GM21528 (cell line): ENCODE measurements around the gene APOBEC3H.

Experiments
- ATAC-seq: cut with Tn5 transposase; IDR thresholded peaks from one replicate; pipeline ENCODE4 v1.9.1; 2021; ENCODE audit warnings: mild to moderate bottlenecking, moderate library complexity; ENCODE audit not compliant: unreplicated experiment, low FRiP score

The APOBEC3H gene

DNA sequence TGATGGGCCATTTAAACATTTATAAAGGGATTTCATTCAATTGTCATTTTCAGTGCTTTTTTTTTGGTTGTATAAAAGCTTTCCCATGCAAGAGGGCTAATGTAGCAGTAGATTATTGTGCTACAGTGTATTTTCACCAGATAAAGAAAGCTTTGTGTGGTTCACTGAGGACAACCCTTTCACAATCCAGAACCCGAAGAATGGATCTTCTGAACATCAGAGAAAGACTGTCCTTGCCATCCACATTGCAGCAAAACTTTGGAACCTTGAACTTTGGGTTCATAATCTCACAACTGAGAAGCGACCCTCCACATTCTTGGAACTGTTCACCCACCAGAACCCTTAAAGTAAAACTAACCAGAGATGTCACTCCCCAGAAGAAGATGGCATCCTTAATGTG is 9.3 kb downstream of the APOBEC3H start:
- ATAC-seq: no peak

DNA sequence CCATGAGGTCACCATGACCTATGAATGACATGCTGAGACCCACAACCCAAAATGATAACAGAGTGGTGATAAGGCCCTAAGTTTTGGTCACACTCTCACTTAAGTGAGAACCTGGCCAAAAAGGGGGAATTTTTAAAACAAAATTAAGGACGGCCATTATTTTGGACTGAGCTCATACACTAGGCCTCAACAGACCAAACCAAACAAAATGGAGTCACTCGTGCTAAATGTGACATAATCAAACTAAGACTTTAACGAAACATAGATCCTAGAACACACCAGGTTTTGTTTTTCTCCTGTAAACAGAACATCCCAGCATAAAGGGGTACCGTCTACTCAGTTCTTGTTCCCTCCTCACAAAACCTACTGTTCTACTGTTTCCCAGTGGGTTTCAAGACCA is 11.4 kb downstream of the APOBEC3H start:
- ATAC-seq: no peak

DNA sequence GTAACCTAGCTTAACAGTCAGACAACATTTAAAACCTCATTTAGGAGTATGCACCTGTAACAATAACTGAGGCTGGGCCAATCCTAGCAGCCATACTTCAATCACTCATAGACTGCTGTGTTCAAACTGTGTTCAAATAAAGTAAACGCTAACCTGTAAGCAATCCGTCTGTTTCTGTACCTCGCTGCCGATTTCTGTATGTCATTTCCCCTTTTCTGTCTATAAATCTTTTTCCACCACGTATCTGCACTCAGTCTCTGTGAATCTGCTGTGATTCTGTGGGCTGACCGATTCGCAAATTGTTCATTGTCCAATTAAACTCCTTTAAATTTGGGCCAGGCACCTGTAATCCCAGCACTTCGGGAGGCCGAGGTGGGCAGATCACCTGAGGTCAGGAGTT is 12.3 kb downstream of the APOBEC3H start:
- no peak for ATAC-seq

DNA sequence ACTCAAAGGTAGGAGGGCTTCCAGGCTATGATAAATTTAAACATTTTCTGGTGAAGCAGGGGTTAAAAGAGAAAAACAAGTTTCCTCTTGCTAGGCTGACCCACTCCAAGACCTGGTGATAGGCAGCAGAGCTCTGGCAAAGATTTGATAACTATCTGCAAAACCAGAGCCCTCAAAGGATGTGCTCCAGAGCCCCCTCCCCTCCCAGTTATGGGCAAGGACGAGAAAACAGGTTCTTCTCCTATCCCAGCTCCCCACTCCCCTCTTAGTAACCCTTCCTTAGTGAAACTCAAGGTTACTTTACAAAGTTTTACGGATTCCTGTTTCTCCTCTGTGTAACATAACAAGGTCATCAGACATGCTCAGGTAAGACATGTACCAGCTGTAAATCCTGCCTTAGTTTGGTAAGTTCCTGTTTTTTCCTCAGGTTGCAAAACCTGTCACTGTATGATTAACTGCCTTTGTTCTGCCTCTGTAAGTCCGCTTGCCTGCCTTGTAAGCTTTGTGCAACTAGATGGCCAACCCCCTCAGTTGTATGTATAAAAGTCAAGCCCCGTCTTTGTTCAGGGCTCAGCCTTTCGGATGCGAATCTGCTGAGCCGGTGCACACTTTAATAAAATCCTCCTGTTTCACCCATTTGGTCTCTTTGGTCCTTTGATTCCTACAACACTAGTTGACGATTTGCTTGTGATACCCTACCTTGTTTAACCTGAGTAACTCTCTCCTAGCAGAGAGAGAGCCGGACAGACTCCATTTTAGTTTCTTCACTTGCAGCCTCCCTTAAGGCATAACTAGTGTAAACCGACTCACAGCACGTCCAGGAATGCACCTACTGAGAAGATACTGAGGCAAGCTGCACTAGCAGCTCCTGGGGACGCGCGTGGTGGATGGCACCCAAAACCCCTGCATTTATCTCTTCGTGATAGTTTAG is 13.9 kb downstream of the APOBEC3H start:
- ATAC-seq: no peak

DNA sequence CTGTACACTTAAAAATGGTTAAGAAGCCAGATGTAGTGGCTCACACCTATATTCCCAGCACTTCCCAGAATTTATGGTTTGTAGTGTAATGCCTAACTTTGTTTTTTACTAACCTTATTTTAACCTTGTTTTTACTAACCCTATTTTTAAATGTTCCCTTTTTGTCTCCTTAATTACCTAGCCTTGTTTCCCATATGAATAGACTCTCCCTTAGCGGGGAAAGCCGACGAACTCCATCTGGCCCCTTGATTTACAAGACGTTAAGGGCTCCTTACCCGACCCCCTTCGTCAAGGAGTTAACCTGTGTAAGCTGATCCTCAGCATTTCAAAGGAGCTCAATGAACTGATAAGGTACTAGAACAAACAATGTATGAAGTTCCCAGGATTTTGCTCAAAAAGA is 17.1 kb downstream of the APOBEC3H start:
- ATAC-seq: no peak

DNA sequence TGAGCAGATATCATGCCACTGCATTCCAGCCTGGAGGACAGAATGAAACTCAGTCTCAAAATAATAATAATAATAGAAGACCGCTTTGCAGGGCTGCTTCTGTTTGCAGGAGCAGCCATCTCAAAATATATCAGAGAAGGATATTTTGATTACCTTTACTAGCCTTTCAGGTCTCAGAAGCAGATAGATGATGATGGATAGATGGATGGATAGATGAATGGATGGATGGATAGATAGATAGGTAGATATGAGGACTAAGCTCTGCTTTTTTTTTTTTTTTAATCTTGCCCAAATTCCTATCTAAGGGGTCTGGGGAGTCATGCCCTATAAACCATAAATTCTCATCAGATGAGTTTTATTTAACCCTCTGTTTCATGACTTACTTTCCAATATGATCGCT is 18.5 kb downstream of the APOBEC3H start:
- ATAC-seq: no peak

DNA sequence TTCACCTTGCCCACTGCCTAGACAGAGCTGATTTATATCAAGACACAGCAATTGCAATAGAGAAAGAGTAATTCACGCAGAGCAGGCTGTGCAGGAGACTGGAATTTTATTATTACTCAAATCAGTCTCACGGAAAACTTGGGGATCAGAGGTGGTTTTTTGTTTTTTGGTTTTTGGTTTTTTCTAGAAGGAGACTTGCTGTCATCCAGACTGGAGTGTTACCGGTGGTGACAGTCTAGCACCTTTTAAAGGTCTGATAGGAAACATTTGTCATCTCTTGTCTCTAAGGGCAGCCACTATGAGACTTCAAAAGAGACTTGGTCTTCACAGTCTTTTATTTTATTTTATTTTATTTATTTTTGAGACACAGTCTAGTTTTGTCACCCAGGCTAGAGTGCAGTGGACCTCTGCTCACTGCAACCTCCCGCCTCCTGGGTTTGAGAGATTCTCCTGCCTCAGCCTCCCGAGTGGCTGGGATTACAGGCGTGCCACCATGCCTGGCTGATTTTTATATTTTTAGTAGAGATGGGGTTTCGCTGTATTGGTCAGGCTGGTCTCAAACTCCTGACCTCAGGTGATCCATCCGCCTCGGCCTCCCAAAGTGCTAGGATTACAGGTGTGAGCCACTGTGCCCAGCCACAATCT is 19.1 kb downstream of the APOBEC3H start:
- ATAC-seq: no peak

DNA sequence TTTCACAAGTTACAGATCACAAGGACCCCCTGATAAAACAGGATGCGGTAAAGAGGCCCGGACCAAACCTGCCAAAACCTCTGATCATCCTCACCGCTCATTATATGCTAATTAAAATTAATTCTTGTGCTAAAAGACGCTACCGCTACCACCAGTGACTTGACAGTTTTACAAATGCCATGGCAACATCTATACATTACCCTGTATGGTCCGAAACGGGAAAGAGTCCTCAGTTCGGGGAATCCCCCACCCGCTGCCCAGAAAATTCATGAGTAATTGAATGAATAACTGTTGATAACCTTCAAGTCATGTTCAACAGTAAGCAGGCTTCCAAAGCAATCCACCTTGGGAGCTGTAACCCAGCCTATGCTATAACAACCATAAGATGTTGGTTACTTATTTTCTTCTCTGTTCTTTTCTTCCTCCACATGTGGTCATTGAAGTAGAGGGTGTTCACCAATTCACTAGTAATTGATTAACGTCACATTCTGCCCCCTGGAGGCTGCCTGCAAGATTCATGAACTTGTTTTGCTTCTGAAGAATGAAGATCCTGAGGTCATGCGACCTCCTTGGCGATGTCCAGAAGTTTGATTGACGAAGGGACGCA is 20.6 kb downstream of the APOBEC3H start:
- no peak for ATAC-seq

DNA sequence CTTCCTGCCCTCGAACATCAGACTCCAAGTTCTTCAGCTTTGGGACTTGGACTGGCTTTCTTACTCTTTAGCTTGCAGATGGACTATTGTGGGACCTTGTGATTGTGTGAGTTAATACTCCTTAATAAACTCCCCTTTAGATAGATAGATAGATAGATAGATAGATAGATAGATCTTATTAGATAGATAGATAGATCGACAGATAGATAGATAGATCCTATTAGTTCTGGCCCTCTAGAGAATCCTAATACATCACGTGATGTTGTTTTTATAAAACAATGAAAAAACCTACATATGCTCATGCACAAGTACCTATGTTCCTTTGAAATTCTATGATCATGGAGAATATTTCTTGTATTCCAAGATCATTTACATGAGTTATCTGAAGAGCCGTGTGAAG is 23.9 kb downstream of the APOBEC3H start:
- ATAC-seq: no peak

DNA sequence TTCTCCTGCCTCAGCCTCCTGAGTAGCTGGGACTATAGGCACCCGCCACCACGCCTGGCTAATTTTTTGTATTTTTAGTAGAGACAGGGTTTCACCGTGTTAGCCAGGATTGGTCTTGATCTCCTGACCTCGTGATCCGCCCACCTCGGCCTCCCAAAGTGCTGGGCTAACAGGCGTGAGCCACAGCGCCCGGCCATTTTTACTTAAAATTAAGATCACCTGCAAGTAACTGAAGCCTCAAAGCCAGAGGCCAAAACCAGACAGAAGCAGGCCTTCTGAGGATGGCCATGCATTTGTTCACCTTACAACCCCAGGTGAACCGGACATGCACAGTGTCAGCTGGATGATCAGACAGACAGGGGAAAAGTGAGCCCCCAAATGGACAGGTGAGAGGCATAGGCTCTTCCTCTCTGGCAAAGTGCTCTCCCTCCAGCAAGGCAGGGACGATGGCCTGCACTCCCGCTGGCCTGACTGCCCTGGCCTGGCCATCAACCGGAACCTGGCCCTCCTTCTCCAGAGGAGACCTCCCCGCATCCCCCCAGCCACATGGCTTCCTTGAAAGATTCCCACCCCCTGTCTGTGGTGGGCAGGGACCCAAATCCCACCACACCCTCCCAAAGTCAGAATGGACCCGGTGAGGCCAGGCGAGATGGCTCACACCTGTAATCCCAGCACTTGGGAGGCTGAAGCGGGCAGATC is 25.9 kb downstream of the APOBEC3H start:
- no peak for ATAC-seq

DNA sequence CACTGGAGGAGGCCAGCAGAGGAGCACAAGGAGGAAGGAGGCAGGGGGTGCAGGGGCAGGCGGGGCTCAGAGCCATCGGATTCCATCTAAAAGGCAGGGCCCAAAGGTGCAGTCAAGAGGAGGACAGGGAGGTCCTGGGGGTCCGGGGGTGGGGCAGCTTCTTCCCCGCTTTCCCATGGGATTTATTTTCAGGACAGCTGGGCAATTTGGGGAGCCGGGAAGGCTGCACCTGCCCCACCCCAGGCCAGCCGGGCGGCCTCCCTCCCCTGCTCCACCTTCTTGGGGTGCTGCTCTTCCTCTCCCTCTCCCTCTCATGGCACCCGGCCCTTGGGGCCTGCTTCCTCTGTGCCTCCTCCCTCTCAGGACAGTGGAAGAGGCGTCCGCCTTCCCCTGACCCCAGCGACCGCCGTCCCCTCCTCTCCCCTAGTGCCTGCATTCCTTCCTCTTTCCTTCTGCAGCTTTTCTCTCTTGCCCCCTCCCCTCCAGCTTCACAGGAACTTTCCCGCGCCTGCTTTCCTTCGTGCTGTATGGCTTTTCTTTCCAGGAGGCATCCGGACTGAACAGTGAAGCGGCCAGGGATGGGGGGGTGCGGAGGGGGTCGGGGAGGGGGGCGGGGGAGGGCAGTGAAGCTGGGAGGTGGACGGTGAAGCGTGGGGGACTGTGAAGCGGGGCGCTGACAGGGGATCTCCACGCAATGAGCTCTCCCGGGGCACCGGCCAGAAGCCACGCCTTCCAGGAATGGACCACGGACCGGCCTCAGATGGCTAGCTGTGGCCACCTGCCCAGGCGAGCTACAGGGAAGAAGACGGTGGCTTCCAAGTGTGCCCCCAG is 26.9 kb downstream of the APOBEC3H start:
- ATAC-seq: no peak

DNA sequence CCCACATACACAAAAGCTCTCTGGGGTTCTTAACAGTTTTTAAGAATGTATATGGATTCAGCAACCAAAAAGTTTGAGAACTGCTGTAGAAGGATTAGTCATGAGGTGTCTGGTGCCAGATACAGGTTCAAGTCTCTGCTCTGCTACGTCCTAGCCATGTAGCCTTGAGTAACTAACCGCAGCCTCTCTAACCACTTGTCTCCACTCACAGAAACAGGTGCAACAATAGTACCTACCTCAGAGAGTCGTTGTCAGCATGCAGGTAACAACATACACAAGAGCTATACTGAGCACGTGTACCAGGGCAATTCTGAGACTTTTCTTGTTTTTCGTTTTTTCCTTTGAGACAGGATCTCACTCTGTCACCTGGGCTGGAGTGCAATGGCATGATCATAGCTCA is 28.6 kb downstream of the APOBEC3H start:
- ATAC-seq: no peak

DNA sequence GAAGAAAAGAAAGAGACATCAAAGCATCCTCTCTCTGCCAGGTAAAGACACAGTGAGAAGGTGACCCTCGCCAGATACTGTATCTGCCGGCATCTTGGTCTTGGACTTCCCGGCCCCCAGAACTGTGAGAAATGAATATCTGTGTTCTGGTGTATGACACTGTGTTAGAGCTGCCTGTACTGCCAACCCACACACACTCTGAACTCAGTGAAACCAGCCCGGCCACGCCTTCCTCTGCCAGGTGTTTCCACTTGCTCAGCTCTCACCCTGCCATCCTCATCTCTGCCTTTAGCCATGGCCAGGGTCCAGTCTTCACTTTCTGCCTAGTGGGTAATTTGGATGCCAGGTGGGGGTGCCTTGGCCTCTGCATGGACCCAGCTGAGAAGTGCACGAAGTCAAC is 31.5 kb downstream of the APOBEC3H start:
- ATAC-seq: no peak

DNA sequence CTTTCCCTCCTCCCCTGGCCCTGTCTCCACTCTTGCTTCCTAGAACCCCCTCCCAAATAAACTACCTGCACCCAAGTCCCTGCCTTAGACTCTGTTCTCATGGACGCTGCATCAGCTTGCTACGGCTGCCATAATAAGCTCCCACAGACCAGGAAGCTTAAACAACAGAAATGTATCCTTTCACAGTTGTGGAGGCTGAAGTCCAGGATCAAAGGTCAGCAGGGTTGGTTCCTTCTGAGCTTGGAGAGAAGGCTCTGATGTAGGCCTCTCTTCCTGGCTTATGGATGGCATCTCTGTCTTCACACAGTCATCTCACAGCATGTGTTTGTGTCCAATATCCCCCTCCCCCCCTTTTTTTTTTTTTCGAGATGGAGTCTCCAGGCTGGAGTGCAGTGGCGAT is 32.0 kb downstream of the APOBEC3H start:
- ATAC-seq: no peak

DNA sequence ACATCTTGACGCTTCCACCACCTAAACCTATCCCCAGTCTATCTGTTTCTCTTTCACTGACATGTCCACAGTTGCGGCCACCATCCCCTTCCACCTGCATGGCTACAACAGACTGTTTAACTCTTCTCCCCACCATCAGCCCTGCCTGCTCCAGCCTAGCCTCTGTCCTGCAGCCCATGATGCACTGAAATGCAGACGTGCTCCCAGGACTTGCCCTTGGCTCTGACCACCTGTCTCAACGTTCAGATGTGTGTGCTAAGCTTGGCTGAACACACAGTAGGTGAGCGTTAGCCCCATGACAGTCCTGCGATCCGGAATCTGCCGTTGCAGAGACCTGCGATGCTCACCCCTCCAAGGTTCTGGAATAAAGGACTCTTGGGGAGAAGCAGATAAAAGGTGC is 32.7 kb downstream of the APOBEC3H start:
- ATAC-seq: no peak

DNA sequence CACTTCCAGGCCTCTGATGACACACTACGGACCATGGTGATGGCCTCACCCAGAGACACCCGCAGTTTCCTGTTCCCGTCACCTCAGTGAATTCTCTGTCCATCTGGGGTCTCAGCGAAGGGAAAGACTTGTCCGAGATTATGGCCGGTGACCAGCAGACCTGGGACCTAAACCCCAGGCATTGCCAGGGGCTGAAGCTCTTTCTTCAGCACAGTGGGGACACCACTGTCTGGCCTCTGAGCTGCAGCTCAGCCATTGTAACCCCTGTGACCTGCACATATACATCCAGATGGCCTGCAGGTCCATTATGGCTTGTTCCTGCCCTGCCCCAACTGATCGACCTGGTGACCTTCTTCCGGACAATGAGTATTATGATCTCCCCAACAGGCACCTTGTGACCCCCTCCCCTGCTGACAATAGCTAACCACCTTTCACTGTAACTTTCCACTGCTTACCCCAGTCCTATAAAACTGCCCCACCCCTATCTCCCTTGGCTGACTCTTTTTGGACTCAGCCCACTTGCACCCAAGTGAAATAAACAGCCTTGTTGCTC is 33.2 kb downstream of the APOBEC3H start:
- ATAC-seq: no peak

DNA sequence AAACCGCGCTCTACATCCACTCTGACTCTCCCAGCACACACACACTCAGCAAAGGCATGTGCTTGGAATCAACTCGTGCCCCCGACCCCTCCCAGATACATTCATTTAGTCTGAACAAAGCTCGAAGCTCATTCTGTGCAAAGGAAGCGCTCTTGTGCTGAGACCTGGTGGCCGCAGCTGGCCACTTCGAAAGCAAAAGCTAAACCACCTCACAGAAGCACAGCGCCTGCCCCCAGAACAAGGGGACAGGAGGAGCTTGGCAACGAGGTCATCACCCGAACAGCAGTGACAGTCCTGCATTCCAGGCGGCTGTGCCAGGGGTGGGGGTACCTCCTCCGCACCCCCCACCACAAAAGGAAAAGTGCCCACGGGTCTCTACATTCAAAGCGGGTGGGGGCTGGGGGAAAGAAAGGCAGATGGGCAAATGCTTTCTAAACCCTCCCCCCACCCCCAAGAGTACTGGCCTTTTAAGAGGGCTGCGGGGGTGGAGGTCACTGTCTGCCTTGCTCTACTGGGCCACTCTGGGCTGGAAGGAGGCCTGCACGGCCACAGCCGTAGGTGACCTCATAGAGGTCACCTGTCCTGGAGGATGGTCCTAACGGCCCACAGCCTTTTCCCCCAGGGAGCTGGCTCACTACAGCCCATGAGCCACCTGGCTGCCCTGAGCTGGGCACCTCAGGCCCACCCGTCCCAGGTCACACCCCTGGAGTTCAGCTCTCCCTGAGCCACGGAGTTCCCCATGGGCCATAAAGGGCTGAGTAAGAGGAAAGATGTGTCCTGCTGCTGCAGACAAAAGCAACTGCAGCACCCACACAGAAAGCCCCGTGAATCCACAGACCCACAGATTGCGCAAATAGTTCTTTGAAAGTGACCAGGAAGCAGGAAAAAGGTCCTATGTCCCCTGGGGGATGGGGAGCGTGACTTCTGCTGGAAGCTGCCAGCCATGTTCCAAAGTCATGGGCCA is 34.1 kb downstream of the APOBEC3H start:
- ATAC-seq: no peak

DNA sequence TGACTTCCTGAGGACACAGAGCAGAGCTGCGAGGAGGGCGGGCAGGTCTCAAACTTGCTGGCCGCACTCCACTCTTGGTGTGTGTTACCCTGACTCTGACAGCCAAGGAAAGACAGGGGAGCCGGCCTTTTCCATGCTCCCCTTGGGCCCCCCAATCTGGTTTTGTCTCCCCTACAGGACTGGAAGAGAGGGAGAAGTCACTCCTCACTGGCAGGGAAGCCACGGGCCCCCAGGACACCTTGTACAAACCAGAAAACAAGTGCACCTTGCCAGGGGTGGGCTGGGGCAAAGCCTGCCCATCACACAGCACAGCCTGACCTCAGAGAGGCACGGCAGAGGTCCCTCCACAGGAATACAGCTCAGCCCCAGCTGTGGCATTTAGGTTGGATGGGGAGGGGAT is 35.2 kb downstream of the APOBEC3H start:
- no peak for ATAC-seq
